Colonic mucosa (tissue), 4 donors: ENCODE measurements around the gene E2F3. TPM values are rescaled to one million over a fixed set of nuclear protein-coding genes. Genes with fewer than 3 reads are reported as not detected.

Source experiments
- DNase-seq: peaks from one replicate; pipeline ENCODE4 v3.0.0-alpha.2; 2020
- H3K27ac ChIP-seq: fragments of 200-600 bp; one replicate; pipeline ENCODE4 v1.8.0; 2021
- H3K27me3 ChIP-seq: fragments of 200-600 bp; one replicate; pipeline ENCODE4 v1.8.0; 2021
- H3K36me3 ChIP-seq: fragments of 200-600 bp; one replicate; pipeline ENCODE4 v1.8.0; 2021
- H3K4me1 ChIP-seq: fragments of 200-600 bp; one replicate; pipeline ENCODE4 v1.8.0; 2021; ENCODE audit warnings: mild to moderate bottlenecking
- H3K4me3 ChIP-seq: fragments of 200-600 bp; one replicate; pipeline ENCODE4 v1.8.0; 2021
- H3K9ac ChIP-seq, 2 donors: one replicate each; pipeline ENCODE4 v1.7.0; 2013; ENCODE audit warnings: control low read depth in 2 of 2, low read depth in 2 of 2, low read length in 2 of 2
- H3K9me3 ChIP-seq: fragments of 200-600 bp; one replicate; pipeline ENCODE4 v1.8.0; 2021
- CTCF ChIP-seq: fragments of 200-600 bp; IDR thresholded peaks from one replicate; pipeline ENCODE4 v1.8.0; 2022; ENCODE audit warnings: antibody characterized with exemption, mild to moderate bottlenecking
- intact Hi-C: fragments of 100-400 bp; cut with DNase I; formaldehyde crosslinking; loops from one replicate; pipeline ENCODE4 v1.14.1; 2022
- total RNA-seq, 2 donors: library from RNA; stranded (reverse); fragmentation: NEBNext Ultra II Directional in 1 of 2; extraction: Animal tissue kit (Norgen Biotek cat#: 25700) in 1 of 2; gene quantifications; one replicate each; pipeline ENCODE4 v1.2.1, GENCODE V29; 2021
- donor health status: healthy.
- donor health status: DM: no; HTN: no; CAD: no.
- donor health status: DM: no; HTN: no; CAD: no.

The E2F3 gene
- total RNA-seq, 2 donors from 2014 or later = 10.0 to 11.2 TPM

- Histone ChIP-seq H3K27ac (no peak overlapping the region), H3K4me1 (no peaks in the 10 kb centered on the region)
- intact Hi-C loops = loop anchor here (5.0 kb wide), 1 partner anchor 136 kb away; no protein-coding TSS in a partner anchor
Observed at GRCh38 chr6:20532881-20533280, 131.2 kb downstream of the E2F3 start.

GRCh38 chr6:20533746-20534294 lies 132.1 kb downstream of the E2F3 start:
- no peaks in the 10 kb centered on the region for H3K4me1 ChIP-seq
- intact Hi-C loops = loop anchor here (5.0 kb wide), 1 partner anchor 137 kb away; no protein-coding TSS in a partner anchor
- H3K27ac ChIP-seq = peak overlapping the region; percentile 68
- H3K9me3 ChIP-seq = no peaks in the 10 kb centered on the region
- H3K4me3 ChIP-seq = peak overlapping the region; percentile 98
- H3K36me3 ChIP-seq = no peaks in the 10 kb centered on the region
- H3K27me3 ChIP-seq = no peaks in the 10 kb centered on the region
- no peak for DNase-seq
- peak overlapping the region in 1 of 2 donors; percentile 73 for H3K9ac ChIP-seq
- TF ChIP-seq CTCF = no peak

More at GRCh38 chr6:20532881-20533280, 131.2 kb downstream of the E2F3 start:
- Histone ChIP-seq H3K9me3 (no peaks in the 10 kb centered on the region), H3K36me3 (no peaks in the 10 kb centered on the region), H3K27me3 (no peaks in the 10 kb centered on the region), H3K9ac (no peak overlapping the region), H3K4me3 (no peak overlapping the region)
- DNase-seq = no peak
- no peak for TF ChIP-seq CTCF

- H3K9me3 ChIP-seq = no peaks in the 10 kb centered on the region
- H3K4me3 ChIP-seq = peak within 1 kb of the TSS; percentile 98
- H3K4me1 ChIP-seq = no peaks in the 10 kb centered on the region
- no peak for TF ChIP-seq CTCF
- peak within 1 kb of the TSS; percentile 48 to 73 for H3K9ac ChIP-seq
- peak; percentile 97 for DNase-seq
- H3K36me3 ChIP-seq = no peaks in the 10 kb centered on the region
- H3K27me3 ChIP-seq = no peaks in the 10 kb centered on the region
- peak within 1 kb of the TSS; percentile 68 for H3K27ac ChIP-seq
- intact Hi-C loops = loop anchor here (5.0 kb wide), 1 partner anchor 137 kb away; no protein-coding TSS in a partner anchor
Observed at GRCh38 chr6:20534295-20535262, 132.9 kb downstream of the E2F3 start, which contains the start of gene CDKAL1. Gene CDKAL1, plus strand, starts transcription at chr6:20534457. Its CDS starts 11,894 bp downstream, at chr6:20546351.

GRCh38 chr6:20538131-20538662 lies 136.5 kb downstream of the E2F3 start:
- no peak for TF ChIP-seq CTCF
- intact Hi-C loops = no loop called here
- no peaks in the 10 kb centered on the region for H3K27me3 ChIP-seq
- no peak overlapping the region for H3K4me3 ChIP-seq
- H3K9me3 ChIP-seq = no peaks in the 10 kb centered on the region
- H3K9ac ChIP-seq = no peak overlapping the region
- no peak overlapping the region for H3K27ac ChIP-seq
- no peaks in the 10 kb centered on the region for H3K36me3 ChIP-seq
- no peak for DNase-seq
- H3K4me1 ChIP-seq = no peaks in the 10 kb centered on the region

GRCh38 chr6:20538907-20539306 lies 137.2 kb downstream of the E2F3 start:
- H3K27me3 ChIP-seq = no peaks in the 10 kb centered on the region
- no peak overlapping the region for H3K9ac ChIP-seq
- no peaks in the 10 kb centered on the region for H3K9me3 ChIP-seq
- no peak for TF ChIP-seq CTCF
- no peaks in the 10 kb centered on the region for H3K4me1 ChIP-seq
- H3K36me3 ChIP-seq = no peaks in the 10 kb centered on the region
- DNase-seq = no peak
- intact Hi-C loops = no loop called here
- no peak overlapping the region for H3K4me3 ChIP-seq
- no peak overlapping the region for H3K27ac ChIP-seq
